Measurements from ENCODE around the gene PRSS53. TPM values are rescaled to one million over a fixed set of nuclear protein-coding genes. Genes with fewer than 3 reads are reported as not detected.

The PRSS53 gene
- total RNA-seq, 1 donor from 2014 or later: 7.5 TPM

- no peak overlapping the region for H3K4me3 ChIP-seq
- H3K4me1 ChIP-seq: no peaks in the 10 kb centered on the region
- no peak overlapping the region for H3K27ac ChIP-seq
- intact Hi-C loops (cut with DNase I): no loop called here
- H3K9me3 ChIP-seq: no peaks in the 10 kb centered on the region
- no peak for DNase-seq (ENCODE audit: low spot score in 2 of 2)
- peaks cover 44 to 63% of the 10 kb centered on the region in 2 donors for H3K36me3 ChIP-seq
- no peaks in the 10 kb centered on the region for H3K27me3 ChIP-seq
- no peak for TF ChIP-seq CTCF (IDR thresholded peaks at IDR 0.05)
These were observed 42.2 kb upstream of the PRSS53 start for GRCh38 chr16:31130899-31131298.

GRCh38 chr16:31130336-31130891 lies 41.7 kb upstream of the PRSS53 start:
- H3K4me3 ChIP-seq: no peak overlapping the region
- H3K27me3 ChIP-seq: no peaks in the 10 kb centered on the region
- peak overlapping the region in 1 of 2 donors; percentile 58 for H3K27ac ChIP-seq
- no peak for DNase-seq (ENCODE audit: low spot score in 2 of 2)
- H3K4me1 ChIP-seq: no peaks in the 10 kb centered on the region
- TF ChIP-seq CTCF (IDR thresholded peaks at IDR 0.05): no peak
- no peaks in the 10 kb centered on the region for H3K9me3 ChIP-seq
- intact Hi-C loops (cut with DNase I): no loop called here
- peaks cover 44 to 68% of the 10 kb centered on the region in 2 donors for H3K36me3 ChIP-seq

GRCh38 chr16:31129568-31130335 lies 41.0 kb upstream of the PRSS53 start:
- no peaks in the 10 kb centered on the region for H3K4me1 ChIP-seq
- H3K27me3 ChIP-seq: no peaks in the 10 kb centered on the region
- peak overlapping the region; percentile 9 to 58 for H3K27ac ChIP-seq
- H3K9me3 ChIP-seq: no peaks in the 10 kb centered on the region
- intact Hi-C loops (cut with DNase I): no loop called here
- H3K36me3 ChIP-seq: peaks cover 44 to 73% of the 10 kb centered on the region in 2 donors
- H3K4me3 ChIP-seq: no peak overlapping the region
- DNase-seq (ENCODE audit: low spot score in 2 of 2): no peak
- TF ChIP-seq CTCF (IDR thresholded peaks at IDR 0.05): no peak

- no peak for TF ChIP-seq CTCF (IDR thresholded peaks at IDR 0.05)
- Histone ChIP-seq H3K9me3 (no peaks in the 10 kb centered on the region), H3K27ac (peak overlapping the region; percentile 65 to 67), H3K27me3 (no peaks in the 10 kb centered on the region), H3K4me1 (no peaks in the 10 kb centered on the region), H3K36me3 (peaks cover 44 to 80% of the 10 kb centered on the region in 2 donors), H3K4me3 (no peak overlapping the region)
- no peak for DNase-seq (ENCODE audit: low spot score in 2 of 2)
- intact Hi-C loops (cut with DNase I): no loop called here
These were observed 40.2 kb upstream of the PRSS53 start for GRCh38 chr16:31128711-31129567.

GRCh38 chr16:31127182-31127581 lies 38.4 kb upstream of the PRSS53 start:
- H3K27me3 ChIP-seq: no peaks in the 10 kb centered on the region
- no peaks in the 10 kb centered on the region for H3K4me1 ChIP-seq
- no peak for TF ChIP-seq CTCF (IDR thresholded peaks at IDR 0.05)
- H3K36me3 ChIP-seq: peaks cover 50 to 95% of the 10 kb centered on the region in 2 donors
- no peak overlapping the region for H3K4me3 ChIP-seq
- intact Hi-C loops (cut with DNase I): no loop called here
- H3K27ac ChIP-seq: peak overlapping the region in 1 of 2 donors; percentile 67
- no peaks in the 10 kb centered on the region for H3K9me3 ChIP-seq
- no peak for DNase-seq (ENCODE audit: low spot score in 2 of 2)

Data from ascending aorta (tissue), 2 donors.